Activated CD4-positive, alpha-beta memory T cell treated with anti-CD3 and anti-CD28 coated beads for 36 hours (primary cell): Measurements from ENCODE around the gene EMX1. TPM values are rescaled to one million over a fixed set of nuclear protein-coding genes. Genes with fewer than 3 reads are reported as not detected.
A peak's percentile ranks its signal among the peaks of the same experiment; 100 is the strongest.

Source experiments
- CTCF ChIA-PET: fragments of 350-600 bp; sonication (Branson Sonifier 250); formaldehyde crosslinking; loops from one replicate; lab custom pipeline; 2021; ENCODE audit warnings: antibody characterized with exemption, inconsistent platforms; lab: Charles Lee
- POLR2A ChIA-PET: fragments of 350-600 bp; sonication (Branson Sonifier 250); formaldehyde crosslinking; loops from one replicate; lab custom pipeline; 2021; ENCODE audit warnings: antibody characterized with exemption; lab: Charles Lee
- DNase-seq: peaks from one replicate; pipeline ENCODE4 v3.0.0-alpha.2; 2020
- H3K27ac Mint-ChIP-seq: one replicate; pipeline ENCODE4 v1.8.0; 2021; ENCODE audit warnings: mixed read lengths
- H3K27me3 Mint-ChIP-seq: one replicate; pipeline ENCODE4 v1.8.0; 2021; ENCODE audit warnings: mixed read lengths
- H3K36me3 Mint-ChIP-seq: one replicate; pipeline ENCODE4 v1.8.0; 2021; ENCODE audit warnings: mixed read lengths
- H3K4me1 Mint-ChIP-seq: one replicate; pipeline ENCODE4 v1.8.0; 2021; ENCODE audit warnings: low read depth, mixed read lengths
- H3K4me3 Mint-ChIP-seq: one replicate; pipeline ENCODE4 v1.8.0; 2021; ENCODE audit warnings: mild to moderate bottlenecking, mixed read lengths
- H3K9me3 Mint-ChIP-seq: one replicate; pipeline ENCODE4 v1.8.0; 2021; ENCODE audit warnings: mixed read lengths
- intact Hi-C: fragments of 100-400 bp; cut with micrococcal nuclease; formaldehyde crosslinking; loops from one replicate; pipeline ENCODE4 v1.15.1; 2023
- total RNA-seq, 2 experiments: library from RNA; stranded (reverse); gene quantifications; one replicate each; pipeline ENCODE4 v1.2.3, GENCODE V29; 2021

EMX1 gene
- total RNA-seq, 2 experiments from 2014 or later, result not detected

DNA sequence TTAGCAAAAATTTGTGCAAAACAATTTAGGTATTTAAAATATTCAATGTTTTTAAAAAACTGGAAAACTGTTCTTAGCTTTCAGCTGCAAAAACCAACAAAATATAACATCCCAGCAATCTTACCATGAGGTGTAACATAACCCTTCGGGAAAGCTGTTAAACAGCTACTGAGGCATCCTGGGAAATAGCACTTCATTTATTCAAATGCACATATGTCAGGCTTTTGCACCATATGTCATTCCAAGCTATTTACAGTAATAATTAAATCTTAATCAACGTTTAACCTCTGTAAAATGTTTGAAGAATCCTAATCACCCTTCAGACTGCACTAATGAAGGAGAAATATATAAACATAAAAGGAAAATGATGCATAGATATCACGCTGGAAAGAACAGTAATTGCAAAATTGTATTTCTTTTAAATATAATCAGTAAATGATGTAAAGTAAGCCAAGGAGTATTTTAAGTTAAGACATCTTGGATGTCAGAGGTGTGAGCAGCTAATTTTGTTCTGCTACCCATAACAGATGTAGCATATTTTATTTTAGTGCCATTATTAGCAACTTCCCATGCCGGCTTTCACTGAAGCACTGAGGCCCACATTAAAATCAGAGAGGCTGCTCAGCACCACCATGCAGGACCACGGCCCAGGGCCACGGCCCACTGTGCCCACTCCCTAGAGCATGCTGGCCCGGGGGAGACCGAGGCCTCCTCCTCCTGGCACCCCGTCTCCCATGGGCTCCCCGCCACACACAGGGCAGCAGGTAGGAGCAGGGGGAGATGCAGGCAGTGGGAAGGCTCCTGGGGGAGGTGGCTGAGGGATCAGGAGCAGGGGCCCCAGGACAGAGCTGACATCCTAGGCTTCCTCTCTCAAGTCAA, 30.9 kb downstream of the EMX1 start:
- H3K4me3 Mint-ChIP-seq, result no peak overlapping the region
- CTCF ChIA-PET, result interaction anchor here (0.5 kb wide), 1 partner anchor 1408 kb away, joined by 3 read pairs; no protein-coding TSS in a partner anchor
- POLR2A ChIA-PET, result no interaction called here

GRCh38 chr2:72949045-72949444, 31.7 kb downstream of the EMX1 start:
- Mint-ChIP-seq H3K27me3 (no peaks in the 10 kb centered on the region), H3K36me3 (no peaks in the 10 kb centered on the region), H3K9me3 (no peaks in the 10 kb centered on the region), H3K4me1 (peaks cover 3% of the 10 kb centered on the region), H3K27ac (no peak overlapping the region), H3K4me3 (no peak overlapping the region)
- POLR2A ChIA-PET, result no interaction called here
- intact Hi-C loops, result no loop called here
- CTCF ChIA-PET, result no interaction called here
- no peak for DNase-seq

More for the DNA sequence above, 30.9 kb downstream of the EMX1 start:
- Mint-ChIP-seq H3K27ac (no peak overlapping the region), H3K36me3 (no peaks in the 10 kb centered on the region), H3K4me1 (no peaks in the 10 kb centered on the region), H3K27me3 (no peaks in the 10 kb centered on the region), H3K9me3 (no peaks in the 10 kb centered on the region)
- no peak for DNase-seq
- intact Hi-C loops, result no loop called here

GRCh38 chr2:72949642-72950041, 32.3 kb downstream of the EMX1 start:
- intact Hi-C loops, result no loop called here
- Mint-ChIP-seq H3K27me3 (no peaks in the 10 kb centered on the region), H3K27ac (no peak overlapping the region), H3K4me1 (peaks cover 8% of the 10 kb centered on the region), H3K9me3 (no peaks in the 10 kb centered on the region), H3K36me3 (no peaks in the 10 kb centered on the region), H3K4me3 (no peak overlapping the region)
- CTCF ChIA-PET, result no interaction called here
- DNase-seq, result no peak
- POLR2A ChIA-PET, result no interaction called here

DNA sequence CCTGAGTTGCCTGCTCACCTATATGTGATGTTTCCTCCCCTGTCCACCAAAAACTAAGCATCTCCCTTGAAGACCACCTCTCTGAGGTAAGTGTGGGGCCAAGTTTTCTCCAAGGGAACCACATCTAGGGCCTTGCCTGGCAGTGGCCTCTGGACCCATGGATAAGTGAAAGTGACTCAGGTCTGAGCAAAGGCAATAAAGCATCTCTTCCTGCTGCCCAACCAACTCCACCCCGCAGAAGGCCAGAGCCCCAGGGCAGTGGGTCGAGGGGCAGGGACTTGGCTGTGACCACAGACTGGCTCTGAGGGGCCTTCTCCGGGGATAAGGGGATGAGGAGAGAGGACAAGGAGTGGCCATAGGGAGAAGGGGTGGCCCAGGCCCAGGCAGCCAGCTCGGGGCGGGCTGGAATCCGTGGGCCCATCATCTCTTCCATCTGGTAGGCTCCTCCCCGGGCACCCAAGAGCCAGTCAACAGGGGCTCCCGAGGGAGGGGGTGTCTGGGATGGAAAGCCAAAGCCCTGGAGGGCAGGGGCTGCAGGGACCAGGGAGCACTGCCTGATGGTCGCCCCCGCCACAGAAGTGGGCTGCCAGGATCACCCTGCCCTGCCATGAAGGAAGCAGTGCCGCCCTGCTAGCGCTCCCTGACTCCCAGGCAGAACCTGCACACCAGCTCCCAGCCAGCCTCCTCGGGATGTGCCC, 33.4 kb downstream of the EMX1 start:
- no peak for DNase-seq
- intact Hi-C loops, result no loop called here
- ChIA-PET POLR2A (no interaction called here), CTCF (interaction anchor here (0.9 to 1.4 kb wide), 2 partner anchors 58 to 63 kb away, joined by 3 read pairs; partner anchors contain the start of gene SPR)
- Mint-ChIP-seq H3K9me3 (no peaks in the 10 kb centered on the region), H3K27me3 (no peaks in the 10 kb centered on the region), H3K36me3 (no peaks in the 10 kb centered on the region), H3K4me3 (no peak overlapping the region), H3K27ac (no peak overlapping the region), H3K4me1 (peaks cover 9% of the 10 kb centered on the region)

GRCh38 chr2:72951303-72952095, 34.2 kb downstream of the EMX1 start:
- peaks cover 9% of the 10 kb centered on the region for H3K4me1 Mint-ChIP-seq
- ChIA-PET POLR2A (no interaction called here), CTCF (interaction anchor here (0.9 to 2.8 kb wide), 3 partner anchors 22 to 64 kb away, joined by 3 to 10 read pairs (median 3); partner anchors contain the start of gene SPR)
- no peaks in the 10 kb centered on the region for H3K27me3 Mint-ChIP-seq
- H3K9me3 Mint-ChIP-seq, result no peaks in the 10 kb centered on the region
- H3K27ac Mint-ChIP-seq, result no peak overlapping the region
- no peak for DNase-seq
- no peak overlapping the region for H3K4me3 Mint-ChIP-seq
- intact Hi-C loops, result no loop called here
- H3K36me3 Mint-ChIP-seq, result no peaks in the 10 kb centered on the region

GRCh38 chr2:72952110-72952823, 34.9 kb downstream of the EMX1 start:
- no peak overlapping the region for H3K4me3 Mint-ChIP-seq
- no peaks in the 10 kb centered on the region for H3K36me3 Mint-ChIP-seq
- DNase-seq, result no peak
- POLR2A ChIA-PET, result no interaction called here
- H3K27me3 Mint-ChIP-seq, result no peaks in the 10 kb centered on the region
- intact Hi-C loops, result no loop called here
- H3K27ac Mint-ChIP-seq, result no peak overlapping the region
- CTCF ChIA-PET, result interaction anchor here (0.6 to 2.8 kb wide), 3 partner anchors 22 to 60 kb away, joined by 3 to 10 read pairs (median 3); no protein-coding TSS in a partner anchor
- H3K9me3 Mint-ChIP-seq, result no peaks in the 10 kb centered on the region
- peaks cover 9% of the 10 kb centered on the region for H3K4me1 Mint-ChIP-seq

DNA sequence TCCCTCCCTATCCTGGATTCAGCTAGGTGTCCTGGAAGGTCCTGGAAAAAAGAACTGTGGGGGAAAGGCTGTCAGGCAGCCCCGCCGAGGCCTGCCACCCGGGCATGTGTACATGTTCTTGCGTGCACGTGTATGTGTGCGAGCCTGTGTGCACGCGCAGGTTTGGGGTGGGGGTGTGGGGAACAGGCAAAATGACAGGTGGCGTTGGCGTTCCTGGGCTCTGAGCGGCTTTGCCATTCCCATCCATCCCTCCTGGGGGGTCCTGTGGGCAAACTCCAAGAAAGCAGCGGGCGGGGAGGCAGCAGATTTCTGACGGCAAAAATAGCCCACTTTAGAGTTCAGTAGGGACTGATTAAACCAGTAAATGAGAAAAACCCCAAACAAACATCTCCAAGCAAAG, 35.6 kb downstream of the EMX1 start:
- no peak for DNase-seq
- H3K4me3 Mint-ChIP-seq, result no peak overlapping the region
- H3K9me3 Mint-ChIP-seq, result no peaks in the 10 kb centered on the region
- CTCF ChIA-PET, result interaction anchor here (0.6 to 2.8 kb wide), 4 partner anchors 21 to 225 kb away, joined by 3 to 11 read pairs (median 6); no protein-coding TSS in a partner anchor
- POLR2A ChIA-PET, result no interaction called here
- intact Hi-C loops, result no loop called here
- no peak overlapping the region for H3K27ac Mint-ChIP-seq
- H3K36me3 Mint-ChIP-seq, result no peaks in the 10 kb centered on the region
- H3K27me3 Mint-ChIP-seq, result no peaks in the 10 kb centered on the region
- H3K4me1 Mint-ChIP-seq, result peaks cover 9% of the 10 kb centered on the region

GRCh38 chr2:72953528-72953927, 36.2 kb downstream of the EMX1 start:
- ChIA-PET CTCF (interaction anchor here (1.6 to 2.8 kb wide), 4 partner anchors 20 to 224 kb away, joined by 3 to 11 read pairs (median 7); no protein-coding TSS in a partner anchor), POLR2A (no interaction called here)
- intact Hi-C loops, result no loop called here
- Mint-ChIP-seq H3K27me3 (no peaks in the 10 kb centered on the region), H3K9me3 (no peaks in the 10 kb centered on the region), H3K36me3 (no peaks in the 10 kb centered on the region), H3K4me1 (peaks cover 9% of the 10 kb centered on the region), H3K4me3 (no peak overlapping the region), H3K27ac (no peak overlapping the region)
- no peak for DNase-seq

GRCh38 chr2:72953976-72954375, 36.7 kb downstream of the EMX1 start:
- H3K27ac Mint-ChIP-seq, result no peak overlapping the region
- intact Hi-C loops, result no loop called here
- ChIA-PET CTCF (interaction anchor here (1.6 to 2.8 kb wide), 4 partner anchors 20 to 224 kb away, joined by 3 to 11 read pairs (median 7); no protein-coding TSS in a partner anchor), POLR2A (no interaction called here)
- peak; percentile 35 for DNase-seq
- no peaks in the 10 kb centered on the region for H3K27me3 Mint-ChIP-seq
- H3K4me1 Mint-ChIP-seq, result peaks cover 9% of the 10 kb centered on the region
- no peaks in the 10 kb centered on the region for H3K9me3 Mint-ChIP-seq
- no peaks in the 10 kb centered on the region for H3K36me3 Mint-ChIP-seq
- no peak overlapping the region for H3K4me3 Mint-ChIP-seq

- POLR2A ChIA-PET, result no interaction called here
- CTCF ChIA-PET, result interaction anchor here (1.6 to 2.8 kb wide), 4 partner anchors 19 to 223 kb away, joined by 3 to 11 read pairs (median 7); no protein-coding TSS in a partner anchor
- H3K27ac Mint-ChIP-seq, result no peak overlapping the region
Measured at GRCh38 chr2:72954376-72955227, 37.3 kb downstream of the EMX1 start.

More at GRCh38 chr2:72954376-72955227, 37.3 kb downstream of the EMX1 start:
- Mint-ChIP-seq H3K9me3 (no peaks in the 10 kb centered on the region), H3K36me3 (no peaks in the 10 kb centered on the region), H3K4me3 (no peak overlapping the region), H3K4me1 (peaks cover 9% of the 10 kb centered on the region), H3K27me3 (no peaks in the 10 kb centered on the region)
- DNase-seq, result no peak
- intact Hi-C loops, result no loop called here
